Ovary (tissue), 3 donors: ENCODE measurements around the gene MX1.

Experiments used
- CTCF ChIP-seq, 3 donors: fragments of 450-650 bp in 2 of 3; fragments of 200-600 bp in 1 of 3; IDR thresholded peaks; one replicate each; pipeline versions ENCODE4 v1.5.1 to v1.8.0; 2016 to 2022; ENCODE audit warnings: antibody characterized with exemption in 3 of 3, mild to moderate bottlenecking in 1 of 3
- EP300 ChIP-seq: sonication (generic); formaldehyde crosslinking; IDR thresholded peaks from one replicate; pipeline ENCODE4 v1.6.1; 2017; ENCODE audit warnings: antibody characterized with exemption
- POLR2A ChIP-seq: fragments of 450-650 bp; IDR thresholded peaks from one replicate; pipeline ENCODE4 v1.6.1; 2017; ENCODE audit warnings: antibody characterized with exemption, mild to moderate bottlenecking, moderate library complexity
- donor health status: DM: no; HTN: no; CAD: no.

- no peak for TF ChIP-seq CTCF (IDR thresholded peaks at IDR 0.05)
- TF ChIP-seq POLR2A = no peak
- TF ChIP-seq EP300 = no peak
Observed at GRCh38 chr21:41398251-41398650, 27.8 kb upstream of the MX1 start.
